Measurements from ENCODE around the gene PANX2.
"Not testable (repeated sequence)": the region's sequence is repeated elsewhere in the genome, so short reads cannot be mapped to it uniquely, and the experiment has no call there.

The PANX2 gene

GRCh38 chr22:50147258-50148165 lies 23.0 kb upstream of the PANX2 start:
- not testable (repeated sequence) for DNase-seq

- DNase-seq, result no peak
Observed at GRCh38 chr22:50148166-50148500, 22.4 kb upstream of the PANX2 start.

GRCh38 chr22:50148991-50149721 lies 21.4 kb upstream of the PANX2 start:
- DNase-seq, result peak in 1 of 2 experiments; percentile 70

GRCh38 chr22:50150161-50151129 lies 20.1 kb upstream of the PANX2 start:
- DNase-seq, result no peak

GRCh38 chr22:50151571-50152537 lies 18.7 kb upstream of the PANX2 start:
- DNase-seq, result no peak

GRCh38 chr22:50153056-50153755 lies 17.3 kb upstream of the PANX2 start:
- DNase-seq, result no peak

GRCh38 chr22:50153756-50154140 lies 16.8 kb upstream of the PANX2 start:
- no peak for DNase-seq

- DNase-seq, result no peak
Observed at GRCh38 chr22:50157709-50158375, 12.7 kb upstream of the PANX2 start.

- no peak for DNase-seq
Observed at GRCh38 chr22:50160947-50161346, 9.6 kb upstream of the PANX2 start.

GRCh38 chr22:50161508-50162390 lies 8.8 kb upstream of the PANX2 start:
- no peak for DNase-seq

GRCh38 chr22:50162391-50162956 lies 8.1 kb upstream of the PANX2 start:
- no peak for DNase-seq

GRCh38 chr22:50165436-50166123 lies 5.0 kb upstream of the PANX2 start:
- DNase-seq, result no peak

- DNase-seq, result no peak
Observed at GRCh38 chr22:50167689-50168489, 2.6 kb upstream of the PANX2 start.

GRCh38 chr22:50168490-50169180 lies 1.9 kb upstream of the PANX2 start:
- DNase-seq, result not testable (repeated sequence)

GRCh38 chr22:50169181-50169759 lies 1.3 kb upstream of the PANX2 start:
- no peak for DNase-seq

- DNase-seq, result no peak
Observed at GRCh38 chr22:50169774-50170341, 673 bp upstream of the PANX2 start.

All from SW 1271 (cell line).